ENCODE data around the gene BCOR. TPM values are rescaled to one million over a fixed set of nuclear protein-coding genes. Genes with fewer than 3 reads are reported as not detected.

The BCOR gene
- total and polyA plus RNA-seq, 2 donors (not counting 1 experiment from before 2014, with no cell fraction given), result 3.0 to 5.8 TPM

DNA sequence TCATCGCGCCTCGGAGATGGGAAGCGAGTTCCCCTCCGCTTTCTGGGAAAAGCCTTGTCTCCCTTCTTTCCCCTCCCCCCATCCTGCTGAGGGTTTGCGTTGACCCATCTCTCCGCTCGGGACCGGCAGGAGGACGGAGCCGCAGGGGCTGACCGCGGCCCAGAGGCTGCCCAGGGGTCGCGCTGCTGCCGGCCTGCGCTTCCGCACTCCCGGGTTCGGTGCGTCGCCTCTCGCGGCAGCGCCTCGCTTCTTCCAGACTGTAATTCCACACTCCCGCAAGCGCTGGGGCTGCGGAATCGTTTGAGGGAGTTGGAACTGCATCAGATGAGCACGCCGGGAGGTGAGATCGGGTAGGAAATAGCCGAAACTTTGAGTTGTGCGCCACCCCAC lies 88.3 kb downstream of the BCOR start:
- DNase-seq (ENCODE audit: low read depth in 2 of 2), result no peak
- no peaks in the 10 kb centered on the region for H3K36me3 ChIP-seq (ENCODE audit: control insufficient read depth, insufficient read depth, low read length)
- no peak for TF ChIP-seq EZH2 (IDR thresholded peaks at IDR 0.05; ENCODE audit: low read length, missing control alignments)
- TF ChIP-seq, protein P1, sequence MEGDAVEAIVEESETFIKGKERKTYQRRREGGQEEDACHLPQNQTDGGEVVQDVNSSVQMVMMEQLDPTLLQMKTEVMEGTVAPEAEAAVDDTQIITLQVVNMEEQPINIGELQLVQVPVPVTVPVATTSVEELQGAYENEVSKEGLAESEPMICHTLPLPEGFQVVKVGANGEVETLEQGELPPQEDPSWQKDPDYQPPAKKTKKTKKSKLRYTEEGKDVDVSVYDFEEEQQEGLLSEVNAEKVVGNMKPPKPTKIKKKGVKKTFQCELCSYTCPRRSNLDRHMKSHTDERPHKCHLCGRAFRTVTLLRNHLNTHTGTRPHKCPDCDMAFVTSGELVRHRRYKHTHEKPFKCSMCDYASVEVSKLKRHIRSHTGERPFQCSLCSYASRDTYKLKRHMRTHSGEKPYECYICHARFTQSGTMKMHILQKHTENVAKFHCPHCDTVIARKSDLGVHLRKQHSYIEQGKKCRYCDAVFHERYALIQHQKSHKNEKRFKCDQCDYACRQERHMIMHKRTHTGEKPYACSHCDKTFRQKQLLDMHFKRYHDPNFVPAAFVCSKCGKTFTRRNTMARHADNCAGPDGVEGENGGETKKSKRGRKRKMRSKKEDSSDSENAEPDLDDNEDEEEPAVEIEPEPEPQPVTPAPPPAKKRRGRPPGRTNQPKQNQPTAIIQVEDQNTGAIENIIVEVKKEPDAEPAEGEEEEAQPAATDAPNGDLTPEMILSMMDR (conservative IDR thresholded peaks at IDR 0.05 in 1 of 2, IDR thresholded peaks at IDR 0.05 in 1 of 2; ENCODE audit: low read depth in 1 of 2, low read length in 2 of 2), result no peak
- no peak overlapping the region for H3K27ac ChIP-seq (ENCODE audit: insufficient read depth, low read length)
- peak overlapping the region; percentile 51 for H3K4me2 ChIP-seq (ENCODE audit: extremely low read depth, insufficient read depth, low read length)
- H3K4me1 ChIP-seq (ENCODE audit: control insufficient read depth, extremely low read depth, insufficient read depth, low read length), result peaks cover 12% of the 10 kb centered on the region
- H3K9ac ChIP-seq (ENCODE audit: insufficient read depth, low read length), result no peak overlapping the region
- no peaks in the 10 kb centered on the region for H3K79me2 ChIP-seq (ENCODE audit: control insufficient read depth, insufficient read depth, low read length)
- H3K4me3 ChIP-seq (replicated peaks in 1 of 4; ENCODE audit: control extremely low read depth in 1 of 4, insufficient read depth in 1 of 4, low read depth in 3 of 4, low read length in 4 of 4), result peak overlapping the region in 1 of 4 experiments; percentile 20
- no peaks in the 10 kb centered on the region for H4K20me1 ChIP-seq (ENCODE audit: control insufficient read depth, extremely low read depth, insufficient read depth, low read length)
- H2AFZ ChIP-seq (ENCODE audit: low read length), result no peak overlapping the region
- H3K9me3 ChIP-seq (ENCODE audit: control insufficient read depth, insufficient read depth, low read depth, low read length), result no peaks in the 10 kb centered on the region
- H3K27me3 ChIP-seq (ENCODE audit: control insufficient read depth, insufficient read depth, low read length), result no peaks in the 10 kb centered on the region

DNA sequence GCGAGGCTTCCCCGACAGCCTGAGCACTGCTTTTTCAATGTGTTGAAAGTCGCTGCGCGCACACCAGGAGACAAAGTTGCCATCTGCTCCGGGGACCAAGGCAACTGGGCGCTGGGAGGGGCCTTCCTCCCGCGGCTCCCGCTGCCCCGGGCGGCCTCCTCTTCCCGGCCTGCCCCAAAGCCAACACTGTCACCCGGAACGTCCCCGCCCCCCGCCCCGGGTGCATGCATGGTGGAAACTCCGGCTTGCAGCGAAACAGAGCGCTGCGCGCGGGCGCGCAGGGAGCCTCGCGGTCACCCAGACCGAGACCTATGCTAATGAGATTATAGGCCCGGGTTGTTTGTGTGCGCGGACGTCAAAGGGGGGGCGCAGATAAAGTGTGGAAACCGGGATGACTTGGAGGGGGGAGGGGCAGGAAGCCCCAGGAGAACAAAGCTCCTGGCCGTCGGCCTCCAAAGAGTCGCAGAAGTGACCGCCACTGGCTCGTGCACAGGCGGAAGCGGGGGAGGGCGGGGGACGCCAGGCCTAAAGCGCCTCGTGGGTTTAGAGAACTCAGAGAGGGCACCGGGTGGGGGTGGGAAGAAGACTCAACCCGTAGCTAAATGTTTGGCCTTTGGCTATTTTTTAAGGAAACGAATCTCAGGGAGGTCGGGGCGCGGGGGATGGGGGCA lies 88.8 kb downstream of the BCOR start:
- no peak overlapping the region for H3K27ac ChIP-seq (ENCODE audit: insufficient read depth, low read length)
- H3K4me3 ChIP-seq (replicated peaks in 1 of 4; ENCODE audit: control extremely low read depth in 1 of 4, insufficient read depth in 1 of 4, low read depth in 3 of 4, low read length in 4 of 4), result peak overlapping the region in 1 of 4 experiments; percentile 20
- no peaks in the 10 kb centered on the region for H4K20me1 ChIP-seq (ENCODE audit: control insufficient read depth, extremely low read depth, insufficient read depth, low read length)
- H3K4me2 ChIP-seq (ENCODE audit: extremely low read depth, insufficient read depth, low read length), result peak overlapping the region; percentile 25
- H3K36me3 ChIP-seq (ENCODE audit: control insufficient read depth, insufficient read depth, low read length), result no peaks in the 10 kb centered on the region
- no peak overlapping the region for H2AFZ ChIP-seq (ENCODE audit: low read length)
- no peaks in the 10 kb centered on the region for H3K27me3 ChIP-seq (ENCODE audit: control insufficient read depth, insufficient read depth, low read length)
- H3K79me2 ChIP-seq (ENCODE audit: control insufficient read depth, insufficient read depth, low read length), result no peaks in the 10 kb centered on the region
- no peak overlapping the region for H3K9ac ChIP-seq (ENCODE audit: insufficient read depth, low read length)
- DNase-seq (ENCODE audit: low read depth in 2 of 2), result peak; percentile 23 to 25
- no peaks in the 10 kb centered on the region for H3K9me3 ChIP-seq (ENCODE audit: control insufficient read depth, insufficient read depth, low read depth, low read length)
- TF ChIP-seq EZH2 (IDR thresholded peaks at IDR 0.05; ENCODE audit: low read length, missing control alignments), result no peak
- TF ChIP-seq, protein P1 (conservative IDR thresholded peaks at IDR 0.05 in 1 of 2, IDR thresholded peaks at IDR 0.05 in 1 of 2; ENCODE audit: low read depth in 1 of 2, low read length in 2 of 2), result no peak
- H3K4me1 ChIP-seq (ENCODE audit: control insufficient read depth, extremely low read depth, insufficient read depth, low read length), result peaks cover 12% of the 10 kb centered on the region

DNA sequence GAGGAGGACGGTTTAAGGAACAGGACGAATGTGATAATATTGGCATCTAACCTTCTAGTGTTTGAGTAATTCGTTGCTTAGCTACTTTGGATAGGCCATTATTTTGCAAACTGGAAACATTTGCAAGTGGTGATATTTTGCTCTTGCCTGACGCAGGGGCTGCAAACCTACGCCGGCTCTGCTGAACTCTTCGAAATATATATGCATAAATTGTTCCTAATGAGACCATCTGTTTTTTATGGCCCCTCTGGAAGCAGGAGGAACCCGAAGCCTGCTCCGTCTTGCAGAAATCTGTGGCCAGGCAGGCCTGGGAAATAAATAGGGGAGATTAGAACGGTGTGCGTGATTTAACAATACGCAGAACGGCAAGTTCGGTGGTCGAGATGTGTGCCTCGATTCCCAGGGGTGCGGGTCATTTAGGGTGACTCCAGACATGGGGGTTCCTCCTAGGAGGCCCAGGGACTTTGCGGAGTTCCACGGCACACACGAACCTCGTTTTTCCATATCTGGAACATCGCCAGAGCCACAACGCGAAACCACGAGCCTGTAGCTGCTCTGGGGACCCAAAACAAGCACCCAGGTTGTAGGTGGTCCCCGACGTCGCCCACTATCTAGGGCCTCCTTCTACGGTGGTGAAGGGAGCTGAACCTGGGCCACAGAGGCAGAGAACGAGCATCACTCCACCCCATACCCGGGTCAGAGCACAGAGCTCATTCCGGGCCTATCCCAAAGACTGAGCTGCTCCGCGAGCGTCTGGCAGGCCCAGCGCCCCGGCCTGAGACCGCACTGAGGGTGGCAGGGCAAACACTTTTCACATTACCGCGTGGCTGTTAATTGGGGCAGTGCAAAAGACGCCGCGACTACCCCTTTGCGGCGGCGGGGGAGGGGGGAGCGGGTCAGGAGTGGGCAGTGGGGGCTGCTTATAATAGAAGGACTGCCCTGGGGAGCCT lies 89.7 kb downstream of the BCOR start:
- no peaks in the 10 kb centered on the region for H3K36me3 ChIP-seq (ENCODE audit: control insufficient read depth, insufficient read depth, low read length)
- no peak for DNase-seq (ENCODE audit: low read depth in 2 of 2)
- H3K4me1 ChIP-seq (ENCODE audit: control insufficient read depth, extremely low read depth, insufficient read depth, low read length), result peaks cover 10% of the 10 kb centered on the region
- no peak overlapping the region for H3K27ac ChIP-seq (ENCODE audit: insufficient read depth, low read length)
- no peaks in the 10 kb centered on the region for H3K9me3 ChIP-seq (ENCODE audit: control insufficient read depth, insufficient read depth, low read depth, low read length)
- H4K20me1 ChIP-seq (ENCODE audit: control insufficient read depth, extremely low read depth, insufficient read depth, low read length), result no peaks in the 10 kb centered on the region
- TF ChIP-seq, protein P1 (conservative IDR thresholded peaks at IDR 0.05 in 1 of 2, IDR thresholded peaks at IDR 0.05 in 1 of 2; ENCODE audit: low read depth in 1 of 2, low read length in 2 of 2), result no peak
- no peak for TF ChIP-seq EZH2 (IDR thresholded peaks at IDR 0.05; ENCODE audit: low read length, missing control alignments)
- H3K9ac ChIP-seq (ENCODE audit: insufficient read depth, low read length), result no peak overlapping the region
- no peak overlapping the region for H2AFZ ChIP-seq (ENCODE audit: low read length)
- H3K4me2 ChIP-seq (ENCODE audit: extremely low read depth, insufficient read depth, low read length), result no peak overlapping the region
- no peak overlapping the region for H3K4me3 ChIP-seq (replicated peaks in 1 of 4; ENCODE audit: control extremely low read depth in 1 of 4, insufficient read depth in 1 of 4, low read depth in 3 of 4, low read length in 4 of 4)
- no peaks in the 10 kb centered on the region for H3K27me3 ChIP-seq (ENCODE audit: control insufficient read depth, insufficient read depth, low read length)
- no peaks in the 10 kb centered on the region for H3K79me2 ChIP-seq (ENCODE audit: control insufficient read depth, insufficient read depth, low read length)

All from fibroblast of lung (primary cell).